GM19035 (cell line): ENCODE data around the gene CUL7.
"Not testable (repeated sequence)": the region's sequence is repeated elsewhere in the genome, so short reads cannot be mapped to it uniquely, and the experiment has no call there.

Experiments used
- ATAC-seq: cut with Tn5 transposase; IDR thresholded peaks from one replicate; pipeline ENCODE4 v1.9.1; 2021; ENCODE audit not compliant: unreplicated experiment

CUL7 gene

DNA sequence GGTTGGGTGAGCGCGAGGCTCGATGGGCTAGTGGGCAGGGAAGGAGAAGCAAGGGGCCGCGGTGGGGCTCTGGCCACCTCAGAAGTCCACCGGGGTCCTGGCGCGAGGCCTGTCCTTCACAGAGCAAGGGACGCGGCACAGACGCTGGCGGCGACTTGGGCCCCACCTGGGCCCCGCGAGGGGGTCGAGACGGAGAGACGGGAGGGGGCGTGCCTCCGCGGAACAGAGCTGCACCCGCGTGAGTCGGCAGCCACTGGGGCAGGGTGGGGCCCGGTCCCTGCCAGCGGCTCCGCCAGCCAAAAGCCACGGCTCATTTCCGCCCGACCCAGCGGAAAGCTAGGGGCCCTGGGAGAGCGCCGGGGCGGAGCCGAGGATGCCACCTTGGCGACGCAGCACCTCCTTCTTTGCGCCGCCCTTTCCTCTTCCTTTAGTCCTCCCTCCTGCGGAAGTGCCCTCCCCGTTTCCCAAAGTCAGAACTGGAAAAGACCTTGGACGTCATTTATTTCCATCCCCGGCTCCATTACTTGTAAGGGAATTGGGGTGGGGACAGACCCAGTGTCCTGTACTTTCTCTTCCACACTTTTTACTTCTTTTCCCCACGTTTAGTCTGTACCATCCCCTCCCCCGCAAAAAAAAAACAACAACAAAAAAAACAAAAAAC lies at the start of gene CUL7:
Gene CUL7, minus strand, starts transcription at position 307 of the 661 bp plus-strand sequence. CDS start 1,063 bp downstream, outside the sequence.
- peak; percentile 86 for ATAC-seq

DNA sequence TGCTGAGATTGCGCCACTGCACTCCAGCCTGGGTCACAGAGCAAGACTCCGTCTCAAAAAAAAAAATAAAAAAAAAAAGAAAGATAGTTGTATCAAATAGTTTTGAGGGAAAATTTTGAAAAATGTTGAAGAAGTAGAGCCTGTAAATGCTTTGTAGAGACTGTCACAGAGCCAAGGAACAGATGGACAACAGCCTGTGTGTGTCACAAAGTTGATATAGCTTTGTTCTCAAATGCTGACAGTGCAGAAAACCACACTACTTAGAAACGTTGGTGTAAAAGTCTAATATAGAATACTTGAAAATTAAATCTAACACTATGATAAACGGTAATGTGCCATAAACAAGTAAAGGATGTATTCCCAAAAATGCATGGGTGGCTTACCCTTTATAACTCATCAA lies 47.8 kb upstream of the CUL7 start:
- no peak for ATAC-seq

DNA sequence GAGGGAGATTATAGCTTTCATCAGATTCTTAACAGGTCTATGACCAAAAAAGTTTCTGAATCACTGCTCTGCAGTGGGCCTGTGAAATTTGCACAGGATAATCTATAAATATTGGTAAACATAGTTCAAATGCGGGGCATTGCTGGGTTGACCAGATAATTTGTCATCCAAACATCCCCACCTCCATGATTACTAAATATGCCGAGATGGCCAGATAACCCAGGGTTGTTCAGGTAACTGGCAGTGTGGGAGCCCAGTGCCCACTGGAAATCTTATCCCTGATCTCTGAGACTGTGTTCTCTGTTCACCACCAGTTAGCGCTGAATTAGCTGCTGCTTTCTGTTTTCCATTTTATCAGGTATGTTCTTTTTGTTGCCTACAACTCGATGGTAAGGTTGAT lies 43.9 kb upstream of the CUL7 start:
- no peak for ATAC-seq

- ATAC-seq = no peak
Observed at GRCh38 chr6:43097098-43097489, 43.4 kb upstream of the CUL7 start.

DNA sequence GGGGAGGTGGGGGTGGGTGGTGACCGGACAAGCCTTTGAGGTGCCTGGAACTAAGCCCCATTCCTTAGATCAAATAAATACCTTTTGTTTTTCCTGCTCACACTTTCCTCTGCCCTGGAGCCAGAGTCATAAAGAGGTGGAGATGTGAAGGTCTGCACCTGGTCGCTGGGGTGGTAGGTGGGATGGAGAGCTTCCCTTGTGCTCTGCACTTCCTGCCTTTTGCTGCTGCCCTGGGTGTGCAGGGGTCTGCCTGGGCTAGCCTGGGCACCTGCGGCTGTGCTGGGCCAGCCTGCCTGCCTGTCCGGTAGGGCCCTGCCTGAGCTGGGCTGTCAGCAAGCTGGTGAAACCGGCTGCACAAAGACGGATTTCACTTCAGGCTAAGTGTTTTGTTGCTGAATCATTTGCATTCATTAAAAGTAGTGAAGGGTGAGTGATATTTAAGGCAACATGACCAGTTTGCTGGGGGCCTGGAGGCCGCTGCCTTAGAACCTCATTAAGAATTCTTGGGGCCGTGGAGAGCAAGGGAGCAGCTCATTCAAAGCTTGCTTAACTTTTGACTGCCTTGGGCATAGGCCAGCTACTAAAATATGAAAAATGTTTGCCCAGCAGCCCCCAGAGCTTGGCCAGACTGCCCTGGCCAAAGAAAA lies 42.9 kb upstream of the CUL7 start:
- ATAC-seq = no peak

DNA sequence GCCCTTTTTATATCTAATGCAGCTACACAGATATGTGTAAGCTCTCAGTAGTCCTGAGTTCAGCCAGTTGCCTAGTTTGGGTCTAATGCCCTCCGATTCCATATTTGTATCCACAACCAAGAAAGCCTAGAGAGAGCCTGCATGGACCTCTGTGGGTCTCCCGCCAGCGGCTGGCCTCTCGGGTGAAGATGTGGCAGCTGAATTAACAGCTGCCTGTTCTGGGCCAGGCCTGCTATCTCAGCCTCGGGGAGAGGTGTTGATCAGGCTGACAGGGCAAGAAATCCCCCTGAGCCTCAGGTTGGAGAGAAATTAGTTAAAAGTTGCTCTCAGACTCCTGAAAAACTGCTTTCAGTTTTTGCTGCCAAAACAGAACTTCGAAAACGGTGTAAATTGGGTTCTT lies 42.3 kb upstream of the CUL7 start:
- ATAC-seq = no peak

- ATAC-seq = no peak
Observed at GRCh38 chr6:43093436-43094289, 40.0 kb upstream of the CUL7 start.

DNA sequence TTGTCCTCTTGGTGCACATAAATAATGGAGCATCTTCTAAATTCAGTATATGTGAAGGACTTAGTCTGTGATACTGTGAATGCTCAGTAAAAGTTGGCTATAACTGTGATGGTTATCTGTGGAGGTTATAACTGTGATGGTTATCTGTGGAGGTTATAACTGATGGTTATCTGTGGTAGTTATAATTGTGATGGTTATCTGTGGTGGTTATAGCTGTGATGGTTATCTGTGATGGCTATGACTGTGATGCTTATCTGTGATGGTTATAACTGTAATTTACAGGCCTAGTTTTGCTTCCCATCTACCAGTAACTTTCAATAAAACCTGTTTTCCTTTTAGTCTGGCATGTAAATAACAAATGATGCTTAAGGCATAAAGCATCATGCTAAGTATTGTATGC lies 39.0 kb upstream of the CUL7 start:
- no peak for ATAC-seq

GRCh38 chr6:43091436-43091991 lies 37.9 kb upstream of the CUL7 start:
- ATAC-seq = no peak

DNA sequence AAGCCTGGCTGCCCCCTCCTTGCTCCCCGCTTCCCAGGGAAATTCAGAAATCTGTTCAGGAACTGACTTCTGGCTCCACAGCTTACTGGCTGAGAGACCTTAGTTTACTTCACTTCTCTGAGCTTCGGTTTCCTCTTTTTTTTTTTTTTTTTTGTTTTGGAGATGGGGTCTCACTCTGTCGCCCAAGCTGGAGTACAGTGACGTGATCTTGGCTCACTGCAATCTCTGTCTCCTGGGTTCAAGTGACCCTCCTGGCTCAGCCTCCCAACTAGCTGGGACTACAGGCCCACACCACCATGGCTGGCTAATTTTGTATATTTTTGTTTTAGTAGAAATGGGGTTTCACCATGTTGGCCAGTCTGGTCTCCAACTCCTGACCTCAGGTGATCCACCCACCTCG lies 37.4 kb upstream of the CUL7 start:
- no peak for ATAC-seq

- ATAC-seq = no peak
Observed at GRCh38 chr6:43090559-43090956, 36.9 kb upstream of the CUL7 start.

GRCh38 chr6:43089874-43090558 lies 36.4 kb upstream of the CUL7 start:
- no peak for ATAC-seq

- no peak for ATAC-seq
Observed at GRCh38 chr6:43089467-43089866, 35.8 kb upstream of the CUL7 start.

DNA sequence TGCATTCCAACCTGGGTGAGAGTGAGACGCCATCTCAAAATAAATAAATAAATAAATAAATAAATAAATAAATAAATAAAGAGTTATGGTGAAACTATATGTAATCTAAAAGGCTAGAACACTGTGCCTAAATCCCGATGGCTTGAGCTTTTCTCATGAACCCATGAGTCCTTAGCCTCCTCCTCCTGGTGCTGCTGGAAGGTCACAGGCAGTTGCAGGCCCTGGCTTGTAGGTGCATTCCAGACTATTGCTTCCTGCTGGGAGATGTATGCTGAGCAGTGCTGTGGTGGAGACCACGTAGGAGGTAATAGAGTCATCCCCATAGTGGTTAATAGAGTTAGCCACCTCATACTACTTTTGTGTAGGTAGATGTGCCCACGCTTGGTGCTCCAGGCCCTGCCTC lies 35.0 kb upstream of the CUL7 start:
- ATAC-seq = no peak

DNA sequence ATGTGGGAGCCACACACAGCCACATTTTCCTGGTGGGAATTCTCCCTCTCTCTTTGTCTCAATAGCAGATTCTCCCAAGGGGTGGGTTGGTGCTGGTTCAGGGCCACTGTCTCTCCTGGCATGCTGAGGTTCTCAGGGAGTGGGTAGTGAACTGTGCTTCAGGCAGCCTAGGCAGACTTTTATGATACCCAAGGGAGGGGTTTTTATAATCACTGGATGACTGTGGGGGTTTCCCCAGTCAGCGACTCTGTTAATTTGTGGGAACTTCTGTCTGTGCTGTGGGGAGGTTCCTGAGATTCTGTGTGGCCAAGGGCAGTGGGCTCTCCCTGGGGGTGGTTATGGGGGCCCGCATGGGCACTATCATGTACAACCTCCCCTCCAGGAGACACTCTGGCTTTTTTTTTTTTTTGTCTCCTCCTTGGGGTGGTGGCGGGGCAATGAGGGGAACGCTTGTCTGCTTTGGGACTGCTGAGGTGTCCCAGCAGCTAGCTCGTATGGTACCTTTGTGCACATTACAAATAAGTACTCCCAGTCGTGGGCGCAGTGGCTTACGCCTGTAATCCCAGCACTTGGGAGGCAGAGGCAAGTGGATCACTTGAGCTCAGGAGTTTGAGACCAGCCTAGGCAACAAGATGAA lies 32.5 kb upstream of the CUL7 start:
- ATAC-seq = no peak

DNA sequence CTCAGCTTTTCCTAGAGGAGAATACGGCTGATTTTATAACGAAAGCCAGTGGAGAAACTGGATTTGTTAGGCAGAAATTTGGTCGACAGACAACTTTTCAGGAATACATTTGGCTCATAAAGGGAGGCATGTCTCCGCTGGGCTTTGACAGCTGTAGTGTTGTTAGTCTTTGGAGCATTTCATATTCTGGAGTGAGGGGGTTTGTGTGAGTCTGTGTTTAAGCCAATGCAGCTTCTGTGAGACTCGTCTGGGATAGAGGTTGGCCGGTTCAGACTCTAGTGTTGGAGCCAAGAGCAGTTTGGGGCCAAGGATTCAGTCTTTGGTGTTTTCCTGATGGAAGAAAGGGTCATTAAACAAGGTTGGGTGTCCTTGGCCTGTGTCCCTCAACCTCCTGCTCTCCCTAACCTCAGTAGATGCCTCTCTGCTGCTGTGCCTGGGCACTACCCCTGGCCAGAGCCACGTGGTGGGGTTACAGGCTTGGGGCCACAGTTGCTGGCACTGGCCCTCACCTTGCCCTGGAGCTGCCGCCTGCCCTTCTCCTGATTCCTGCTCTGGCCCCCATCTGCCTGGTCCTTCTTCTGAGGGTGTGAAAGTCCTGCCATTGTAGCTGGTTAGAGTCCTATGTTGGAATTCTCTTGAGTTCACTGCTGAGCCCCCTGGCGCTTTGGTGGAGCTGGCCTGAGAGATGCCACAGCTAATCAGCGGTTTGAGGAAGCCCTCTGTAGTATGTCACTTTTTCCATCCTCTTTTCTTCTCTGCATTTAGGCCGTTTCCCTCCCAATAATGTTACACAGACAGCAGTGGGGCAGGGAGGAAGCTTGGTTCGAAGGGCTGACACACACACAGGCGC lies 29.4 kb upstream of the CUL7 start:
- no peak for ATAC-seq

DNA sequence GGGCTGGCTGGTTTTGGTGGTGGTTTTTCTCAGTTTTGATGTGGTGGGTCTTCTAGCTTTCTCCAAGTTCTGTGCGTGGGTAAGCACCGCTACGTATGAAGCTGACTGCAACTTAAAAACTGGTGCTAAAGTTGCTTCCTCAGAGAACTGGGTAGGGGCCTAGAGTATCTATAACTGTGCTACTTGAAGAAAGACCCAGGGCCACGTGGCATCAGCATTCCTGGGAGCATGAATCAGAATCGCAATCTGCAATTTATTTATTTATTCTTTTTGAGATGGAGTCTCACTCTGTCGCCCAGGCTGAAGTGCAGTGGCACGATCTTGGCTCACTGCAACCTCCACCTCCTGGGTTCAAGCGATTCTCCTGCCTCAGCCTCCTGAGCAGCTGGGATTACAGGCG lies 28.3 kb upstream of the CUL7 start:
- not testable (repeated sequence) for ATAC-seq

GRCh38 chr6:43081043-43081442 lies 27.4 kb upstream of the CUL7 start:
- no peak for ATAC-seq

- no peak for ATAC-seq
Observed at GRCh38 chr6:43078691-43079090, 25.0 kb upstream of the CUL7 start.
